K562 (cell line): ENCODE data around the gene RCOR2. TPM values are rescaled to one million over a fixed set of nuclear protein-coding genes. Genes with fewer than 3 reads are reported as not detected.

Experiments used
- ELF2 ChIP-seq: fragments of 250-450 bp; sonication (Bioruptor Pico); IDR thresholded peaks from 2 replicates; pipeline ENCODE4 v1.5.0; 2021; ENCODE audit warnings: mild to moderate bottlenecking
- FOSL1 ChIP-seq: fragments of 200-800 bp; sonication (Bioruptor generic); conservative IDR thresholded peaks from 2 replicates; pipeline ENCODE4 v1.6.1; 2016; ENCODE audit warnings: missing genetic modification characterization, missing compliant biosample characterization
- FOXJ3 ChIP-seq: sonication (generic); formaldehyde crosslinking; IDR thresholded peaks from 2 replicates; pipeline ENCODE4 v1.4.0; 2020; ENCODE audit warnings: mild to moderate bottlenecking, missing genetic modification reagents
- GATAD2A ChIP-seq: fragments of 450-650 bp; IDR thresholded peaks from 2 replicates; pipeline ENCODE4 v1.6.1; 2017
- HNRNPLL ChIP-seq: fragments of 200-400 bp; formaldehyde crosslinking; IDR thresholded peaks from 2 replicates; pipeline ENCODE4 v1.6.1; 2017; ENCODE audit warnings: low read length, low read depth, mild to moderate bottlenecking; ENCODE audit not compliant: poor library complexity, severe bottlenecking
- JUNB ChIP-seq: fragments of 450-650 bp; formaldehyde crosslinking; conservative IDR thresholded peaks from 2 replicates; pipeline ENCODE4 v1.4.0; 2020; ENCODE audit warnings: mild to moderate bottlenecking
- MTA2 ChIP-seq: fragments of 450-650 bp; IDR thresholded peaks from 2 replicates; pipeline ENCODE4 v1.6.1; 2016; ENCODE audit warnings: low read depth
- NFYB ChIP-seq: IDR thresholded peaks from 2 replicates; pipeline ENCODE4 v1.6.1; 2011; ENCODE audit warnings: mild to moderate bottlenecking, moderate library complexity; ENCODE audit not compliant: insufficient read length; ENCODE audit errors: extremely low read depth
- POLR2B ChIP-seq: fragments of 450-650 bp; IDR thresholded peaks from 2 replicates; pipeline ENCODE4 v1.6.1; 2018; ENCODE audit warnings: low read depth; ENCODE audit not compliant: partially characterized antibody
- RREB1 ChIP-seq: fragments of 250-450 bp; sonication (Bioruptor Pico); IDR thresholded peaks from 2 replicates; pipeline ENCODE4 v1.4.0; 2020
- SMARCA5 ChIP-seq: fragments of 450-650 bp; IDR thresholded peaks from 2 replicates; pipeline ENCODE4 v1.6.1; 2016
- TBP ChIP-seq: optimal IDR thresholded peaks from 2 replicates; pipeline ENCODE3; 2011; ENCODE audit warnings: low read depth, low read length, improper control_type of control experiment
- THRA ChIP-seq: fragments of 450-650 bp; IDR thresholded peaks from 2 replicates; pipeline ENCODE4 v1.6.1; 2017; ENCODE audit warnings: mild to moderate bottlenecking, moderate library complexity
- UBTF ChIP-seq, 2 experiments: IDR thresholded peaks; 2 replicates each; pipeline ENCODE4 v1.6.1; 2012; ENCODE audit warnings: improper control_type of control experiment in 2 of 2, low read depth in 2 of 2, low read length in 2 of 2, borderline replicate concordance in 1 of 2
- ZNF324 ChIP-seq: fragments of 250-450 bp; sonication (Bioruptor Pico); IDR thresholded peaks from 2 replicates; pipeline ENCODE4 v1.4.0; 2020; ENCODE audit warnings: mild to moderate bottlenecking
- ZNF408 ChIP-seq: fragments of 250-450 bp; sonication (Bioruptor Pico); IDR thresholded peaks from 2 replicates; pipeline ENCODE4 v1.4.0; 2020; ENCODE audit warnings: low read depth, mild to moderate bottlenecking, moderate library complexity
- polyA plus RNA-seq, 8 experiments: library from polyadenylated mRNA; depleted of rRNA in 4 of 8; stranded (reverse) in 5 of 8; unstranded in 3 of 8; fragments of >200 nt; fragmentation: Nextera tagmentation in 2 of 8; fragmentation: Illumina TruSeq in 1 of 8; extraction: Ambion mirVana in 2 of 8; extraction: Trizol in 1 of 8; gene quantifications; 2 replicates each; pipeline versions ENCODE4 v1.2.1 to v1.2.3, GENCODE V29; 2011 to 2014; ENCODE audit warnings: inconsistent platforms in 1 of 8, missing spikeins in 1 of 8
- total RNA-seq, 7 experiments: library from RNA; depleted of rRNA in 6 of 7; stranded (reverse); fragments of >200 nt in 6 of 7; fragmentation: Illumina TruSeq in 2 of 7; extraction: Trizol in 2 of 7; gene quantifications; 2 replicates each; pipeline versions ENCODE4 v1.2.1 to v1.2.3, GENCODE V29; 2011 to 2021; ENCODE audit warnings: low replicate concordance in 1 of 7

The RCOR2 gene
- total and polyA plus RNA-seq, 9 of the 15 experiments (the other 6 are each of a cell fraction or from before 2014, with no cell fraction given): 0.04 to 6.5 (median 2.5) TPM; not detected in 1

GRCh38 chr11:63939397-63939891 lies 22.5 kb upstream of the RCOR2 start (continued):
- TF ChIP-seq FOXJ3 (CRISPR knock-in tag): no peak
- no peak for TF ChIP-seq ZNF408
- TF ChIP-seq ZNF324: no peak
- no peak for TF ChIP-seq SMARCA5
- TF ChIP-seq UBTF (IDR thresholded peaks at IDR 0.05; ENCODE audit: borderline replicate concordance in 1 of 2, low read depth in 2 of 2, low read length in 2 of 2): no peak
- no peak for TF ChIP-seq RREB1 (CRISPR knock-in tag)
- no peak for TF ChIP-seq ELF2 (CRISPR knock-in tag)
- 0 out of 2 replicates have a peak, but pooled peaks have one; percentile 9 for TF ChIP-seq MTA2
- no peak for TF ChIP-seq JUNB
- TF ChIP-seq HNRNPLL: no peak
- TF ChIP-seq THRA: no peak
- TF ChIP-seq GATAD2A: no peak
- no peak for TF ChIP-seq TBP
- TF ChIP-seq FOSL1 (tag): no peak
- no peak for TF ChIP-seq NFYB
- no peak for TF ChIP-seq POLR2B
